Measurements from ENCODE around the gene RGS12. TPM values are rescaled to one million over a fixed set of nuclear protein-coding genes. Genes with fewer than 3 reads are reported as not detected.

Gene RGS12
- polyA plus RNA-seq, 1 donor = 34.8 TPM

DNA sequence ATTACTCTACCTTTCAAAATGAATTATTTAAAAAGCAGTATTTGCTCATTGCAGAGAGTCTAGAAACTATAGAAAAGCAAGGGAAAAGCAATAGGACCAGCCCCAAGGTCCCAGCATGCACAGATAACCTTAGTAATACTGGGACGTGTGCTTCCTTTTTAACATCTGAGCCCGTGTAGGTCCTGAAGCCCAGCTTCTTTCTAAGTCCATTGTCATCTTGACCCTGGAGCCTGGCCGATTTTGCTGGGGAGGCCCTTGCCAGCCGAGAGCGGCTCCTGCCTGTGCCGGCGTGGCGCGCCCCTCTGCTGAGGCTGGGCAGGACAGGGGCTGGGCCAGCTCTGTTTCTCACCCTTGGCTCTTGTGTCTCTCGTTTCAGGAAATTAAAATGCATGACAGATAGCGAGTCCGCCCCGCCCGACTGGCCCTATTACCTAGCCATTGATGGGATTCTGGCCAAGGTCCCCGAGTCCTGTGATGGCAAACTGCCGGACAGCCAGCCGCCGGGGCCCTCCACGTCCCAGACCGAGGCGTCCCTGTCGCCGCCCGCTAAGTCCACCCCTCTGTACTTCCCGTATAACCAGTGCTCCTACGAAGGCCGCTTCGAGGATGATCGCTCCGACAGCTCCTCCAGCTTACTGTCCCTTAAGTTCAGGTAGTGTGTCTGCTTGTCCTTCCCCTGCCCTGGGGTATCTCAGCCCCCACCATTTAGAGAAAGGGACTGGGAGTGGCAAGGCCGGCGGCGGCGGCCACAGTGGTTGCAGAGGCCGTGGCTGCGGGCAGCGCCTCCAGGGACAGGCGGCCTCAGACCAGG is 39.8 kb upstream of the RGS12 start:
- no peak for DNase-seq (ENCODE audit: low read depth)

- DNase-seq (ENCODE audit: low read depth) = no peak
Measured at GRCh38 chr4:3253808-3254207, 39.0 kb upstream of the RGS12 start.

GRCh38 chr4:3254302-3255131 is 38.3 kb upstream of the RGS12 start:
- no peak for DNase-seq (ENCODE audit: low read depth)

GRCh38 chr4:3255611-3256186 is 37.1 kb upstream of the RGS12 start:
- DNase-seq (ENCODE audit: low read depth) = no peak

DNA sequence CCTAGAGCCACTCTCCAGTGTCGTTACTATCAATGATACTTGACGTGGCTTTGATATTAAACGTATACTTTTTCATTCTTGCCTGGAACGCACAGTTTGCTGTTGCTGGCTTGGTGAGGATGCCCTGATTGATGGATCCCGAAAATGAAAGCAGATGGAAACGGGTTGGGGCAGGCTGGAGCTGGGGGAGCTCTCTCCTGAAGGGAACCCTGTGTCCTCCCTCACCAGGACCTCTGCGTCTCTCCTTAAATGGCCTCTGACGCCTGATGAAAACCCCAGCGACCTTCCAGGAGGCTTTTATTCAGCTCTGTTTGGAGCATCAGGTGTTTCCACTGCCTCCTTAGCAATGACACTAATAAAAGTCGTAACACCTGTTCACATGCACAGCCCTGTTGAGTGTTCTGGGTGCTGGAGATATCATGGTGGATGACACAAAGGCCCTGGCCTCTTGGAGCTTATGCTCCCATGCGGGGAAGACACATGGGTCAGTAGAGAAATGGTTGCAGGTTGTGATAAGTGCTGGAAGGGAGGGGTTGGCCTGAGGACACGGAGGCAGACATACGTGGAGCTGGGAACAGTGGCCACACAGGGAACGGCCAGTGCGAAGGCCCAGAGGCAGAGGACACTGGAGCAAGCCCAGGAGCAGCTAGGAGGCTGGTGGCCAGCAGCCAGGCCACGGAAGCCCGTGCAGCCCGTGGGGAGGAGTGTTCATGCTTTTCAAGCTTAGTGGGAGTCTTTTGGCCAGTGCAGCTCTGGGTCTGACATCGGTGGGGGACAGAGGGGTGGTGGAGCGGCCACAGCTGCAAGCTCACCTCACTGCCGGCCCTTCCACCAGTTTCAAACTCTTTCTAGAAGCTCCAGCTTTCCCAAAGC is 36.4 kb upstream of the RGS12 start:
- DNase-seq (ENCODE audit: low read depth) = no peak

GRCh38 chr4:3257103-3257555 is 35.7 kb upstream of the RGS12 start:
- no peak for DNase-seq (ENCODE audit: low read depth)

DNA sequence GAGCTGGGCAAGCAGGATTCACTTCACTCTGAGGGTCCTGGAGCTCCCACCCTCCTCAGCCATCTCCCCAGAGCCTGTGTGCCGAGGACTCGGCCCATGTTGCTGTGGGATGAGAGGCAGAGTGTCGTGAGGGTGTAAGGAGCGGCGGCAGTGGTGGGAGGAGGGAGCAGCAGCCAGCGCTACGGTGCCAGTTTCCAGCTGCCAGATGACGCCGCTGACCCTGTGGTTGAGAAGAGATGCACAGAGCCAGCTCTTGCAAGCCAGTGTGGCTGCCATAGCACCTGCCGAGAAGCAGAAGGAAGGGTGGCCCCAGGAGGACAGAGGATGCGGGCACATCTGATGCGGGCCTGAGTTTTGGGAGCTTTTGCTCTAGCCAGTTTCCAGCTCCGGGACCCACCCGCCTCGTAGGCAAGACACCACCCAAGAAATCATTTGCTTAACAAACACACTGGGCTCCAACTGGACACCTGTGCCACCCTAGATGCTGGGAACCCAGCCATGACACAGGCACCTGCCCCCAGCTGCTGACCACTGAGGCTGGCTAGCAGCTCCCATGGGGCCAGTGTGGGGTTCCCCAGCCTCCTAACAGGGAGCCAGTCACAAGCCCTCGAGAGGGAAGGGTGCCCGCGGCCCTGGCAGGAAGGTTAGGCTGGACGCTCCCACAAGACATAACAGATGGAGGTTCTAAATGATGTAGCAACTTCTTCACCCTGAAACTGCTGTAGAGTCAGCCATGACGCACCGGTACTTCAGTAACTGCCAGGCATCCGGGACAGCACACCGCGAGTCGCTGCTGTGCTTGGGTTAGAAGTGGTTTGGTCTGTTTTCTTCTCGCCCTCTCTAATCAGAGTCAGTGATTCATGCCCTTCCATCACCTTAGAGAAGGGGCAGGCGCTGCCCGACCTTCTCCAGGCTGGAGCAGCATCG is 35.0 kb upstream of the RGS12 start:
- DNase-seq (ENCODE audit: low read depth) = no peak

DNA sequence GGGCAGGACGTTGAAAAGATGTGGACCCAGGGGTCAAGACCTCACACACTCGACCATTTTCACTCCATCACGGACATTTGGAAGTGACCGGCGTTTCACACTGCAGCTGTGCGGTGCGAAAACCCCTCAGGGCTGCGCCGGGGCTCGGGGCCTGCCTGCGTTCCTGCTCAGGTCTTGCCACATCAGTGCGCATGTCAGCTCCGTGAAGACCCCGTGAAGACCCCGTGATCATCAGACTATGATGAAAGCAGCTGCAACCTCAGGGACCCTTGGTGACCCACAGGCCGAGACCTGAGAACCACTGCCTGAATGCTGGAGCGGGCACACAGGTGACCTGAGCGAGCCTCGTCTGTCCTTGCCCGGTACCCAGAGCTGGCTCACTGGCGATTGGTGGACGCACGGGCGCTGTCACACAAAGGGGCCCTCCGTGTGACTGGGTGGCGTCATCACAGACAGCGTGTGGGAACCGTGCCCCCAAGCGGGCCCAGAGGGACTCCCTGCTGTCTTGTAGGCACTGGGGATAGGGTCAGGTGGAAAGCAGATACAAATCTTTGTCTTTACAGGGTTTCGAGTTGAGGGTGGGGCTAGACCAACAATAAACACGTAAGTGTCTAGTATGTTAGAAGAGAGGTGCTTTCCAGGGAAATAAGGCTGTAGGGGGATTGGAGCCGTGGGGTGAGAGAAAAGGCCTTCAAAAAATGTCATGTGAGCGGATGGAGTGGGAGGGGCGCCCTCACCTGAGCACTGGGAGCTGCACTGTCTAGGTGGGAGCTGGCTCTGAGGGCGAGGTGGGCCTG is 31.2 kb upstream of the RGS12 start:
- no peak for DNase-seq (ENCODE audit: low read depth)

DNA sequence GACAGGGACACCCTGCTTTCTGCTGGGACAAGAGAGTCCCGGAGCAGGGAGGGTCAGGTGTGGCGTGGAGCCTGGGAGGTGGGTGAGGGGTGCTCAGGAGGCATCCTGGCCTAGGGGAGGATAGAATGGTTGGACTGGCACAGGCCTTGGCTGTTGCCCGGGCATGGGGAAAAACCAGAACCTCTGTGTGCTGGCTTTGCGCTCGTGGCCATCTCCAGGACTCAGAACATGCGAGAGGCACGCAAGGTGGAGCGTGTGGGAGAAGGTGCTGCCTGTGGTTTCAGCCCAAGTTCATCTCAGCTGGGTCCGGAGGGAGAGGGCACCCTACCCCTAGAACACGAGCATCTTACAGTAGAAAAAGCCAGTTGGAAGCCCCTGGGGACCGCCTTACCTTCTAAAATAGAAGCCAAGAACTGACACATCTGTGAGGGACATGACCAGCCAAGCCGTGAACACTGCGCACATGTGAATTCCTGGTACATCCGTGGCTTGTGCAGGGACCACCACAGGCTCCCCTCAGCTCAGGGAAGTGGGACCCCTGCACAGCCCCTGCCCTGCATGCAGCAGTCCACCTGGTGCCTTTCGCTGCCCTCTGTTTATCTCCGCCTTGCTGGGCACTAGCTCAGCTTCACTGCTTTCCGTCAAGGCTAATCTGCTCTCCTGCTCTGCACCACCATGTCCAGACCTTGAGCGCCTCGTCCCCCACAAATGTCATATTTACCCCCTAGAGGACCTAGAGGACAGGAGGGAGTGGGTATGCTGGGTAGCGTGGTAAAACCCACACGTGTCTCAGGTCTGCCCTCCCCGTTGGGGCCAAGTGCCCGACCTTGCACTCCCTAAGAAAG is 30.4 kb upstream of the RGS12 start:
- DNase-seq (ENCODE audit: low read depth) = no peak

GRCh38 chr4:3263053-3263875 is 29.6 kb upstream of the RGS12 start:
- no peak for DNase-seq (ENCODE audit: low read depth)

GRCh38 chr4:3263876-3264193 is 29.0 kb upstream of the RGS12 start:
- no peak for DNase-seq (ENCODE audit: low read depth)

DNA sequence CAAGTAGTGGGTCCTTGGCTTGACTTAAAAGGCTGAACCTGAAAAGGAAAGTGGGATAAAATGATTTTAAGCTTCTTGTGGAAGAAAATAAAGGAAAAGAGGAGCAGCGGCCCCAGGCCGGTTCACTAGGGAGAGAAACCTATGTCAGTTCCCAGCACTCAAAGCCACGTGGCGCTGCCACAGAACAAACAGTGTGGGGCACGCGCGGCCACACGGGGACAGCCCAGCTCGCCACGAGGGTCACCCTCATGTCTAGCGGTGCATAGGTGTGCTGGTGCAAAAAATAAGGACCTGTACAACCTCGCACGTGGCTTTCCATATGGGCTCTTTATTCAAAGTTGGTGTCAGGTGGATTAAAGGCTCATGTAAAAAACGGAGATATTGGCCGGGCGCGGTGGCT is 26.7 kb upstream of the RGS12 start:
- no peak for DNase-seq (ENCODE audit: low read depth)

DNA sequence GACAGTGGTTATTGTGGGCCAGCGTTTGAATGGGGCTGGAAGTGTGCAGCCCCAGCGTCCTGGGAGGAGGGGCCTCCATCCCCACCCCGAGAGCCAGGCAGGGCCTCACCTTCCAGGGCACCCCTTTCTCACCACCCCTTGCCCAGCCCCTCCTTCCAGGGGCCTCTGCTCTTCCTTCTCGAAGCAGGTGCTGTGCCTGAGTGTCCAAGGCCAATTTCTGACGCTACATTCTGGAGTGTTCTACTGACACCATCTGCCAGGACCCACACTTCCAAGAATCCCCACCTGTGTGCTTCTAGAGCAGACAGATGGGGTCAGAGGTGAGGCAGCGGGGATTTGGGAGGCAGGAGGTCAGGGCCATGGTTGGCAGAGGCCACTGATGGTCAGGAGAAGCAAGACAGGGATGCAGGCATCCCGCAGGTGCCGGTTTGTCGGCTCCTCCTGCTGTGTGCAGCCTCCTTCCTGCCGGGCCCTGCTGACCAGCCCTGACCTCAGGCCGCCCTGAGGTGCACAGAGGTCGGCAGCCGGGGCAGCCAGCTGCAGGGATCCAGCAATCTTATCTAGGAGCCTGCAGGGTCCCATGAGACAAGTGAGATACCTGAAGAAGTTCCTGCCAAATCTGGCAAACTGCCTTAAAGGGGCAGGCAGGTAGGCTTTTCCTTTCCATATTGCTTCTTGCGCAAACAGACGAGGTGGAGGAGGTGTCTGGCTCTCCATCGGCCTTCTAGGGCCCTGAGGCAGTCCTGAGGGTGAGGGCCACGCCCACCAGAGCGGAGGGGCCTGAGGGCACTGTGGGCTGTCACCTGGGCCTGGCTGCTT is 25.0 kb upstream of the RGS12 start:
- no peak for DNase-seq (ENCODE audit: low read depth)

GRCh38 chr4:3268395-3269104 is 24.3 kb upstream of the RGS12 start:
- DNase-seq (ENCODE audit: low read depth) = no peak

GRCh38 chr4:3269105-3269927 is 23.5 kb upstream of the RGS12 start:
- no peak for DNase-seq (ENCODE audit: low read depth)

All from forelimb muscle (tissue), 1 donor.